Nephron progenitor cell (in vitro differentiated cells): ENCODE measurements around the gene FMNL2.

Experiments used
- DNase-seq: peaks from one replicate; pipeline ENCODE4 v3.0.0; 2021
- H3K27ac Mint-ChIP-seq: 2 replicates; pipeline ENCODE4 v1.8.0; 2021; ENCODE audit warnings: mild to moderate bottlenecking, moderate library complexity, mixed read lengths
- H3K27me3 Mint-ChIP-seq: 2 replicates; pipeline ENCODE4 v1.8.0; 2021; ENCODE audit warnings: mild to moderate bottlenecking, low read depth, mixed read lengths; ENCODE audit not compliant: poor library complexity
- H3K36me3 Mint-ChIP-seq: 2 replicates; pipeline ENCODE4 v1.8.0; 2021; ENCODE audit warnings: low read depth, mixed read lengths
- H3K4me1 Mint-ChIP-seq: 2 replicates; pipeline ENCODE4 v1.8.0; 2021; ENCODE audit warnings: mixed read lengths
- H3K4me3 Mint-ChIP-seq: 2 replicates; pipeline ENCODE4 v1.8.0; 2021; ENCODE audit warnings: mild to moderate bottlenecking, moderate library complexity, mixed read lengths
- H3K9me3 Mint-ChIP-seq: 2 replicates; pipeline ENCODE4 v1.8.0; 2021; ENCODE audit warnings: mild to moderate bottlenecking, moderate library complexity, mixed read lengths
- CTCF ChIP-seq: fragments of 200-600 bp; sonication (generic); IDR thresholded peaks from 2 replicates; pipeline ENCODE4 v1.5.0; 2021; ENCODE audit warnings: antibody characterized with exemption

FMNL2 gene

GRCh38 chr2:152402780-152403759 is 68.1 kb downstream of the FMNL2 start:
- H3K27ac Mint-ChIP-seq, result no peak overlapping the region
- TF ChIP-seq CTCF, result no peak
- no peaks in the 10 kb centered on the region for H3K36me3 Mint-ChIP-seq
- H3K9me3 Mint-ChIP-seq, result no peaks in the 10 kb centered on the region
- H3K27me3 Mint-ChIP-seq, result no peaks in the 10 kb centered on the region
- H3K4me1 Mint-ChIP-seq, result peaks cover 71% of the 10 kb centered on the region
- H3K4me3 Mint-ChIP-seq, result no peak overlapping the region
- no peak for DNase-seq

- H3K4me3 Mint-ChIP-seq, result no peak overlapping the region
- no peaks in the 10 kb centered on the region for H3K9me3 Mint-ChIP-seq
- DNase-seq, result no peak
- peaks cover 68% of the 10 kb centered on the region for H3K4me1 Mint-ChIP-seq
- H3K27me3 Mint-ChIP-seq, result no peaks in the 10 kb centered on the region
- peak overlapping the region; percentile 41 for H3K27ac Mint-ChIP-seq
- no peaks in the 10 kb centered on the region for H3K36me3 Mint-ChIP-seq
- no peak for TF ChIP-seq CTCF
Measured at GRCh38 chr2:152405206-152406118, 70.5 kb downstream of the FMNL2 start.

- H3K36me3 Mint-ChIP-seq, result no peaks in the 10 kb centered on the region
- no peaks in the 10 kb centered on the region for H3K27me3 Mint-ChIP-seq
- H3K27ac Mint-ChIP-seq, result no peak overlapping the region
- peaks cover 66% of the 10 kb centered on the region for H3K4me1 Mint-ChIP-seq
- H3K4me3 Mint-ChIP-seq, result peak overlapping the region; percentile 1
- TF ChIP-seq CTCF, result no peak
- no peaks in the 10 kb centered on the region for H3K9me3 Mint-ChIP-seq
- no peak for DNase-seq
Measured at GRCh38 chr2:152406119-152406835, 71.3 kb downstream of the FMNL2 start.

GRCh38 chr2:152406836-152407161 is 71.8 kb downstream of the FMNL2 start:
- H3K4me3 Mint-ChIP-seq, result no peak overlapping the region
- no peaks in the 10 kb centered on the region for H3K9me3 Mint-ChIP-seq
- H3K27ac Mint-ChIP-seq, result no peak overlapping the region
- DNase-seq, result no peak
- peaks cover 62% of the 10 kb centered on the region for H3K4me1 Mint-ChIP-seq
- no peak for TF ChIP-seq CTCF
- H3K36me3 Mint-ChIP-seq, result no peaks in the 10 kb centered on the region
- H3K27me3 Mint-ChIP-seq, result no peaks in the 10 kb centered on the region

GRCh38 chr2:152407204-152407721 is 72.3 kb downstream of the FMNL2 start:
- TF ChIP-seq CTCF, result no peak
- H3K27ac Mint-ChIP-seq, result peak overlapping the region; percentile 97
- H3K9me3 Mint-ChIP-seq, result no peaks in the 10 kb centered on the region
- peak overlapping the region; percentile 70 for H3K4me3 Mint-ChIP-seq
- H3K36me3 Mint-ChIP-seq, result no peaks in the 10 kb centered on the region
- H3K4me1 Mint-ChIP-seq, result peaks cover 59% of the 10 kb centered on the region
- no peaks in the 10 kb centered on the region for H3K27me3 Mint-ChIP-seq
- peak; percentile 63 for DNase-seq
